Spleen (tissue), 11 donors: Measurements from ENCODE around the gene AOX1. TPM values are rescaled to one million over a fixed set of nuclear protein-coding genes. Genes with fewer than 3 reads are reported as not detected.

ENCODE experiments used
- DNase-seq: peaks from one replicate; pipeline ENCODE4 v3.0.0-alpha.2; 2020
- H3K27ac ChIP-seq, 8 donors: fragments of 200-600 bp; sonication (generic) in 7 of 8; 1 replicate in 4 of 8; 2 replicates in 4 of 8; pipeline versions ENCODE4 v1.5.0 to v1.8.0; 2016 to 2021; ENCODE audit warnings: inconsistent platforms in 4 of 8, mild to moderate bottlenecking in 4 of 8, moderate library complexity in 1 of 8
- H3K27me3 ChIP-seq, 7 donors: fragments of 200-600 bp; sonication (generic) in 6 of 7; replicated peaks in 1 of 7; 1 replicate in 4 of 7; 2 replicates in 3 of 7; pipeline versions ENCODE4 v1.5.0 to v1.8.0; 2016 to 2021; ENCODE audit warnings: inconsistent platforms in 3 of 7, mild to moderate bottlenecking in 1 of 7
- H3K36me3 ChIP-seq, 6 donors: fragments of 200-600 bp; sonication (generic) in 5 of 6; 1 replicate in 4 of 6; 2 replicates in 2 of 6; pipeline versions ENCODE4 v1.5.0 to v1.8.0; 2016 to 2021; ENCODE audit warnings: inconsistent platforms in 2 of 6
- H3K4me1 ChIP-seq, 6 donors: fragments of 200-600 bp; sonication (generic) in 5 of 6; 1 replicate in 3 of 6; 2 replicates in 3 of 6; pipeline versions ENCODE4 v1.5.0 to v1.8.0; 2016 to 2021; ENCODE audit warnings: inconsistent platforms in 3 of 6
- H3K4me3 ChIP-seq, 8 donors: fragments of 200-600 bp; sonication (generic) in 7 of 8; 1 replicate in 4 of 8; 2 replicates in 4 of 8; pipeline versions ENCODE4 v1.5.0 to v1.8.0; 2016 to 2021; ENCODE audit warnings: inconsistent platforms in 4 of 8, mild to moderate bottlenecking in 4 of 8, moderate library complexity in 2 of 8
- H3K9me3 ChIP-seq, 8 donors: fragments of 200-600 bp; sonication (generic) in 7 of 8; 1 replicate in 4 of 8; 2 replicates in 4 of 8; pipeline versions ENCODE4 v1.5.0 to v1.8.0; 2016 to 2021; ENCODE audit warnings: inconsistent platforms in 4 of 8
- CTCF ChIP-seq, 11 experiments: fragments of 200-600 bp in 7 of 11; fragments of 450-650 bp in 4 of 11; sonication (generic) in 4 of 11; IDR thresholded peaks in 8 of 11; conservative IDR thresholded peaks in 3 of 11; 1 replicate in 7 of 11; 2 replicates in 4 of 11; pipeline versions ENCODE4 v1.4.0 to v1.8.0; 2016 to 2021; ENCODE audit warnings: antibody characterized with exemption in 11 of 11, inconsistent platforms in 4 of 11, mild to moderate bottlenecking in 1 of 11
- POLR2A ChIP-seq, 3 donors: fragments of 450-650 bp; IDR thresholded peaks; one replicate each; pipeline ENCODE4 v1.5.1; 2017; ENCODE audit warnings: antibody characterized with exemption in 3 of 3, mild to moderate bottlenecking in 1 of 3
- POLR2AphosphoS5 ChIP-seq, 3 donors: sonication (generic); formaldehyde crosslinking; IDR thresholded peaks; one replicate each; pipeline ENCODE4 v1.5.1; 2017; ENCODE audit warnings: antibody characterized with exemption in 3 of 3
- WGBS, 5 donors: extraction: QIAGEN DNeasy Blood & Tissue Kit in 3 of 5; methylation state at CpG; one replicate each; pipeline versions ENCODE4 v1.1.5 to v1.1.7; 2013 to 2018; 5-methylcytosine and 5-hydroxymethylcytosine counted together
- intact Hi-C: fragments of 100-400 bp; cut with DNase I; formaldehyde crosslinking; loops from one replicate; pipeline ENCODE4 v1.15.0; 2023; ENCODE audit warnings: low total_unique reads
- polyA plus RNA-seq, 3 donors: library from polyadenylated mRNA; stranded (reverse); fragments of 200-250 nt; gene quantifications; one replicate each; pipeline ENCODE4 v1.2.1, GENCODE V29; 2013
- total RNA-seq, 7 donors: library from RNA; depleted of rRNA in 3 of 7; stranded (reverse); fragments of >200 nt in 3 of 7; fragmentation: NEBNext Ultra II Directional in 4 of 7; extraction: Animal tissue kit (Norgen Biotek cat#: 25700) in 4 of 7; gene quantifications; one replicate each; pipeline versions ENCODE4 v1.1.0 to v1.2.1, GENCODE V29; 2016 to 2021
- donor health status: healthy with polysubstance abuse.
- donor health status: DM: no; HTN: no; CAD: no; lungs with moderate emphysema.
- donor health status: DM: no; HTN: no; CAD: no.
- donor health status: Bipolar disorder and iron deficiency.
- donor health status: healthy.
- donor health status: DM: no; HTN: no; CAD: no.
- donor health status: DM: yes; HTN: yes; CAD: no.

The AOX1 gene
- total and polyA plus RNA-seq, 10 donors = 1.3 to 14.6 (median 5.8) TPM

- Histone ChIP-seq H3K27ac (no peak overlapping the region), H3K36me3 (no peaks in the 10 kb centered on the region), H3K9me3 (no peaks in the 10 kb centered on the region), H3K4me1 (peaks cover 0 to 6% (median 0%) of the 10 kb centered on the region in 6 donors), H3K4me3 (no peak overlapping the region), H3K27me3 (no peaks in the 10 kb centered on the region)
- no peak for TF ChIP-seq CTCF (IDR thresholded peaks at IDR 0.05 in 8 of 11, conservative IDR thresholded peaks at IDR 0.05 in 3 of 11)
- TF ChIP-seq POLR2A (IDR thresholded peaks at IDR 0.05) = no peak
- no peak for TF ChIP-seq POLR2AphosphoS5 (IDR thresholded peaks at IDR 0.05)
- DNase-seq = no peak
- intact Hi-C loops = loop anchor here (10.0 kb wide), 2 partner anchors 129 to 729 kb away; no protein-coding TSS in a partner anchor
- WGBS, 5 donors = 51 to 67% (median 55%) methylated on average over 4 of the region's 4 CpGs
These were observed 118.3 kb downstream of the AOX1 start for GRCh38 chr2:200703926-200704637.

- DNase-seq = no peak
- intact Hi-C loops = loop anchor here (10.0 kb wide), 2 partner anchors 131 to 731 kb away; no protein-coding TSS in a partner anchor
- Histone ChIP-seq H3K27ac (no peak overlapping the region), H3K27me3 (no peaks in the 10 kb centered on the region), H3K9me3 (no peaks in the 10 kb centered on the region), H3K4me1 (peaks cover 0 to 6% (median 0%) of the 10 kb centered on the region in 6 donors), H3K4me3 (no peak overlapping the region), H3K36me3 (no peaks in the 10 kb centered on the region)
- TF ChIP-seq POLR2AphosphoS5 (IDR thresholded peaks at IDR 0.05) = no peak
- TF ChIP-seq CTCF (IDR thresholded peaks at IDR 0.05 in 8 of 11, conservative IDR thresholded peaks at IDR 0.05 in 3 of 11) = no peak
- no peak for TF ChIP-seq POLR2A (IDR thresholded peaks at IDR 0.05)
- WGBS, 5 donors = 56 to 80% (median 67%) methylated on average over 3 of the region's 3 CpGs
These were observed 119.7 kb downstream of the AOX1 start for GRCh38 chr2:200705305-200706041.

- DNase-seq = no peak
- no peaks in the 10 kb centered on the region for H3K36me3 ChIP-seq
- 83 to 92% (median 85%) methylated on average over 1 of the region's 1 CpG for WGBS, 5 donors
- intact Hi-C loops = loop anchor here (10.0 kb wide), 2 partner anchors 134 to 734 kb away; no protein-coding TSS in a partner anchor
- H3K27me3 ChIP-seq = no peaks in the 10 kb centered on the region
- TF ChIP-seq CTCF (IDR thresholded peaks at IDR 0.05 in 8 of 11, conservative IDR thresholded peaks at IDR 0.05 in 3 of 11) (no peak), POLR2A (IDR thresholded peaks at IDR 0.05) (no peak), POLR2AphosphoS5 (IDR thresholded peaks at IDR 0.05) (no peak)
- H3K27ac ChIP-seq = no peak overlapping the region
- H3K4me3 ChIP-seq = no peak overlapping the region
- no peaks in the 10 kb centered on the region for H3K9me3 ChIP-seq
- peaks cover 0 to 16% (median 7%) of the 10 kb centered on the region in 6 donors for H3K4me1 ChIP-seq
These were observed 123.1 kb downstream of the AOX1 start for GRCh38 chr2:200708943-200709342.
